ENCODE measurements around the gene USH2A.

USH2A gene

GRCh38 chr1:216285052-216285451 lies 138.2 kb downstream of the USH2A start:
- DNase-seq (ENCODE audit: low spot score) = no peak

- DNase-seq (ENCODE audit: low spot score) = no peak
Observed at GRCh38 chr1:216281757-216282156, 141.5 kb downstream of the USH2A start.

GRCh38 chr1:216270086-216270773 lies 153.0 kb downstream of the USH2A start:
- DNase-seq (ENCODE audit: low spot score) = no peak

GRCh38 chr1:216261631-216262030 lies 161.6 kb downstream of the USH2A start:
- no peak for DNase-seq (ENCODE audit: low spot score)

- DNase-seq (ENCODE audit: low spot score) = no peak
Observed at GRCh38 chr1:216258856-216259255, 164.4 kb downstream of the USH2A start.

- DNase-seq (ENCODE audit: low spot score) = no peak
Observed at GRCh38 chr1:216258386-216258785, 164.9 kb downstream of the USH2A start.

GRCh38 chr1:216250861-216251260 lies 172.4 kb downstream of the USH2A start:
- no peak for DNase-seq (ENCODE audit: low spot score)

GRCh38 chr1:216248628-216249027 lies 174.6 kb downstream of the USH2A start:
- no peak for DNase-seq (ENCODE audit: low spot score)

- no peak for DNase-seq (ENCODE audit: low spot score)
Observed at GRCh38 chr1:216247937-216248336, 175.3 kb downstream of the USH2A start.

GRCh38 chr1:216246577-216247203 lies 176.6 kb downstream of the USH2A start:
- DNase-seq (ENCODE audit: low spot score) = no peak

GRCh38 chr1:216238844-216239243 lies 184.4 kb downstream of the USH2A start:
- no peak for DNase-seq (ENCODE audit: low spot score)

- no peak for DNase-seq (ENCODE audit: low spot score)
Observed at GRCh38 chr1:216237927-216238542, 185.2 kb downstream of the USH2A start.

GRCh38 chr1:216224233-216224632 lies 199.0 kb downstream of the USH2A start:
- no peak for DNase-seq (ENCODE audit: low spot score)

GRCh38 chr1:216223486-216223885 lies 199.8 kb downstream of the USH2A start:
- no peak for DNase-seq (ENCODE audit: low spot score)

- no peak for DNase-seq (ENCODE audit: low spot score)
Observed at GRCh38 chr1:216222288-216222687, 201.0 kb downstream of the USH2A start.

GRCh38 chr1:216221260-216221700 lies 202.0 kb downstream of the USH2A start:
- DNase-seq (ENCODE audit: low spot score) = peak; percentile 49

- no peak for DNase-seq (ENCODE audit: low spot score)
Observed at GRCh38 chr1:216216305-216216704, 206.9 kb downstream of the USH2A start.

GRCh38 chr1:216215169-216215568 lies 208.1 kb downstream of the USH2A start:
- DNase-seq (ENCODE audit: low spot score) = no peak

- DNase-seq (ENCODE audit: low spot score) = no peak
Observed at GRCh38 chr1:216212826-216213225, 210.4 kb downstream of the USH2A start.

- no peak for DNase-seq (ENCODE audit: low spot score)
Observed at GRCh38 chr1:216210081-216210480, 213.2 kb downstream of the USH2A start.

GRCh38 chr1:216209125-216209524 lies 214.1 kb downstream of the USH2A start:
- no peak for DNase-seq (ENCODE audit: low spot score)

- no peak for DNase-seq (ENCODE audit: low spot score)
Observed at GRCh38 chr1:216207154-216207553, 216.1 kb downstream of the USH2A start.

GRCh38 chr1:216205176-216205575 lies 218.1 kb downstream of the USH2A start:
- DNase-seq (ENCODE audit: low spot score) = no peak

All from AG08395 (cell line).